HTR-8/SVneo (cell line): Measurements from ENCODE around the gene UTS2.

Experiments used
- DNase-seq: peaks from one replicate; pipeline ENCODE4 v3.0.0; 2011; ENCODE audit warnings: low spot score, mixed read lengths; ENCODE audit not compliant: insufficient read length
- FAIRE-seq: peaks from 2 replicates; lab custom pipeline; 2011; peaks lifted over from hg19 to GRCh38; lab: Jason Lieb, UNC

UTS2 gene, protein sequence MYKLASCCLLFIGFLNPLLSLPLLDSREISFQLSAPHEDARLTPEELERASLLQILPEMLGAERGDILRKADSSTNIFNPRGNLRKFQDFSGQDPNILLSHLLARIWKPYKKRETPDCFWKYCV

DNA sequence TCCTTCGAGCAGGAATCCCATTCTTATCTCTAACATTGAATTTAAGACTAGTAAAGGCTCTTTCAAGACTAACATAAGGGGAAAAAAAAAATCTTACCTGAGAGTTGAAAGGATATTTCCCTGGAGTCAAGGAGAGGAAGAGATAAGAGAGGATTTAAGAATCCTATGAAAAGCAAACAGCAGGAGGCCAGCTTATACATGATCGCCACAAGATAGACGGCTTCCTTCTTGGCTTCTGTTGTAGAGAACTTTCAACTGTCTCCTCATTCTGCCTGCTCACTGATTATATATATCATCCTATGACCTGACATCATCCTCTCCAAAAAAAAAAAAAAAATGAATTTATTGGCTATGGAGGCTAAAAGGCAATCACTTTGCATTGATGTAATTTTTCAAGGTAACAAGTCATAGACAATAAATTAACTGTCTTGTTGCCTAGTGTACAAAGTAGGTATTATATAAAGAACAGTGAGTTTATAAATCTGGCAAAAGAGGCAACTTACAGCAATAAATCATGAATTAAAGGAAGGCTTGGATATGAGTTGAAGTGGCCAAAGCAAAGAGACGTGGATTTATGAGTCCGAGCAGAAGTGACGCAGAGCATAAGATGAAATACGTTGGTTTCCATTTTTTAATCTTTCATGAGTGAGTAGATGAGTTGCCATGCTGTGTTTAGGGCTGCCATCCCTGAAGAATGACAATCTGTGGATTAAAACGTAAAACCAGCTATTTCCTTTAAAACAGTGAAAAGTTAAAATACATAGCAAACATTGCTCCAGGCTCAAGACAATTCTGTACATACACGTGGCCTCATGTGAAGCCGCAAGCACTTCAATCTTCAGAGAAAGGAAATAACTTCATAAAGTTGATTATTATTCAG, at the start of gene UTS2:
UTS2 (minus strand) TSS at position 262 of the 880 bp plus-strand sequence; CDS start at position 200, 62 bp downstream.
- no peak for DNase-seq
- no peak for FAIRE-seq

DNA sequence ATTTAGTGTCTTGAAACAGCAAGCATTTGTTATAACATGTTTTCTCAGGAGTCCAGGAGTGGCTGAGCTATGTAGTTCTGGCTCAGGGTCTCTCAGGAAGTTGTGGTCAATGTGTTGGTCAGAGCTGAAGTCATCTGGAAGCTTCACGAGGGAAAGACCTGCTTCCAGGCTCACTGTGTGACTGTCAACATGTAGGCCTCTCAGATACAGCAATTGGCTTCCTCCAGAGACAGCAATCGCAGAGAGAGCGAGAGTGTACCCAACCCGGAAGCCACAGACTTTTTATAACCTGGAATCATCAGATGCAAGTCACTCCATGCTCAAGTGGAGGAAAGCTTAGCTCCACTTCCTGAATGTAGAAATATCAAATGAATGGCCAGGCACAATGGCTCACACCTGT, 46.9 kb upstream of the UTS2 start:
- no peak for DNase-seq
- FAIRE-seq: no peak

DNA sequence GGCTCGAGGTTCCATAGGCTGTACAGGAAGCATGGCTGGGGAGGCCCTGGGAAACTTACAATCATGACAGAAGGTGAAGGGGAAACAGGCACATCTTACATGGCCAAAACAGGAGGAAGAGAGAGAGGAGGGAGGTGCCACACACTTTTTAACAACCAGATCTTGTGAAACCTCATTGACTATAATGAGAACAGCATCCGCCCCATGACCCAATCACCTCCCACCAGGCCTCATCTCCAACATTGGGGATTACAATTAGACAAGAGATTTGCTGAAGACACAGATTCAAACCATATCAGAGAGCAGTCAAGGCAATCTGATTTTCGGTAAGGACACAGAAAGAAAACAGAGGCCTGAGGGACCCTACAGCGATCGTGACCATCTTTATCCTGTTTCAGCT, 46.1 kb upstream of the UTS2 start:
- DNase-seq (no peak), FAIRE-seq (no peak)

DNA sequence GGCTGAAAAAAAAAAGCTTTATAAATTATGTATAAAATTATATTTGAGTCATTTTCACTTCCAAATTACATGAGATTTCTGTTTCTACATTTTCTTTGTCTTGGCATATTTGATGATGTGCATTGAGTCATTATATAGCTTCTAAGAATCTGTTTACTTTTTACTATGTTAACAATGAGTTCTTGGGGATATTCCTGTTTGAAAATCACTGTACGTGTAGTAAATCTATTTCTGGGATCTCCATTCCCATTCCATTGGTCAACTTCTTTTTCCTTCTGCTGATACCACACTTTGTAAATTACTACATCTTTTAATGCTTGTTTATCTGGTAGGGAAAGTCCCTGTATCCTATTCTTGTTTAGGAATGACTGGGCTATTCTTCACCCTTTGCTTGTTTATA, 44.1 kb upstream of the UTS2 start:
- no peak for FAIRE-seq
- no peak for DNase-seq

DNA sequence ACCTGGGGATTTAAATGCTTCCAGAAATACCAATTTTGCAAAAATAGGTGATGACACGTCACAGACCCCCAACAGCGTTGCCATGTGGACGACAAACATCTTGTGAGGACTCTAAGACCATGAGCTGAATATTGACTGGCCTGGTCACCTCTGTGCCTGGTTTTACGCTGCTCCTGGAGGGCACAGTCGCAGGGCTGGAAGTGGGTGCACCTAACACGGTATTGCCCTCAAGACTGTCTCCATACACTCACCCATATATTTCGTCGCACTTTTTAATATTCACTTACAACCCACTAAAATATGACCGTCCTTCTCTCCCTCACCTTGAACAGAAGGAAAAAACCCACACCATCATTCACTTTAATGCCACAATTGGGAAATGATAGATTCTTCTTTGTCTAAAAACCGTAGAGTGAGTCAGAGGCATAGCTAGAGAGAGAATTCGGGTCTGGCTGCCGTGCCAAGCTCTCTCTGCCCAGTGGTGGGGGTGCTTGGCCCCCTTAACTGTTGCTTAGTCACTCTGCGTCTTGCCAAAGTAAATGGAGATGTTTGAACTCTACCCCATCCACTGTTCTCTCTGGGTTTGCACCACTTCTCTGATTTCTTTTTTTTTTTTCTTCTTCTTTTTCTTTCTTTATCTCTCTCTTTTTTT, 40.8 kb upstream of the UTS2 start:
- no peak for FAIRE-seq

DNA sequence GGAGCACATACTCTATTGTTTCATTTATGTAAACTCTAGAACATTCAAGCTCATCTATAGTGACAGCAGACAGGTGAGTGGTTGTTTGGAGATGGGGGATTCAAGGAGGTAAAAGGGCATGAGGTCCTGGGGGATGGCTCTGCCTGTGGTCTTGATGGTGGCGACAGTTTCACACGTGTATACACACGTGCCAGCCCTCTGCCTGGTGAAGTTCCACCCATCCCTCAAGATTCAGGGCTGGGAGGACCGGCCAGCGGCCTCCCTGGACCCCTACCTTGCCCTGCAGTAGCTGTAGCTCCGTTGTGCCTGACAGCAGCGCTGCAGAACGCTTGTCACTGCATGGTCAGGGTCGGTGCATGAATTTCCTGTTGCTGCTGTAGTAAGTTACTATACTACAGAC, 38.9 kb upstream of the UTS2 start:
- no peak for FAIRE-seq
- DNase-seq: no peak

More for the DNA sequence above, 40.8 kb upstream of the UTS2 start:
- no peak for DNase-seq

DNA sequence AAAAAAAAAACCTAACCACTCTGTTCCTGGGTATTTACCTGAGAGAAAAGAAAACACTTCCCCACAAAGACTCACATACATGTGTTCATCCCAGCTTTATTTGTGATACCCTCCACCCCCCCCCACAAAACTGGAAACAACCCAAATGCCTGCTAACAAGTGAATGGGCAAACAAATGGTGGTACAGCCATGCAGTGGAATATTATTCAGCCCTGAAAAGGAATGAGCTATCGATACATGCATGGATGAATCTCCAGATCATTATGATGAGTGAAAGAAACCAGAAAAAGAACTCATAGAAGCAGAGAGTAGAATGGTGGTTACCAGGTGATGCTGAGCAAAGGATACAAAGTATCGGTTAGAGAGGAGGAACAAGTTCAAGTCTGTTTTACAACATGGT, 38.0 kb upstream of the UTS2 start:
- no peak for DNase-seq
- no peak for FAIRE-seq

DNA sequence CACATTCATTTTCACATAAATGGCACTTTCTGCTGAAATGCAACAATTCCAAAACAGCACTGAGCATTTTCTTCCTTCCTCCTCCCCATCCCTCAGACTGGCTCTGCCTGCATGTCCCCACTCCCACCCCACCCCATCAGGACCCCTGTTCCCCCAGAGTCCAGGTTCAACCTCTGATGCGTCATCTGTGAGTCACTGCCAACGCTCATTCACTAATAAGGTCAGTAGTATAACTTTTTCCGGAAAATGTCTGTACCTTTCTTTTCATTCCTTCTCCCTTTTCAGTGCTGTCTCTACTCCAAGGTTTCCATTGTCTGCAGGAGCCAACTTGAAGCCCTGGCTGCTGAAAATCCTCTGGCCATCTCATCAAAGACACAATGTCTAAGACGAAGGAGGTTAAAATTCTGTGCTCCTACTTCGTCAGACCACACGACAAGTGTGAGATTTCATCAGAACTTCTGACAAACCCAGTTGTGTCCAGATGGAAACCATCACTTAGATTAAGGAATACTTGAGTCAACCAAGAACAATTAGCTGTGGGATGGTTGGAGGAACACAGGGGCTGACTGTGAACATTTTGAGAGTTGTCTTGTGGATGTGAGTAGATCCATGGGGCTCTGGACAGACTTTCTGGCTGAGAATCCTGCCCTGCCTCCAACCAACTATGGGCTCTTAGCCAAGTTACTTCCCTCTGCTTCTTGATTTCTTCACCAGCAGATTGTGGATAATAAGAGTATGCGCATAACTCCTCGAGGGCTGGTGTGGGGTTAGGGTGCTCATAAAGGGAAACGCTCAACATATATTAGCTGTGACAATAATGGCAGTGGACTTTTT, 35.6 kb upstream of the UTS2 start:
- FAIRE-seq (no peak), DNase-seq (no peak)

DNA sequence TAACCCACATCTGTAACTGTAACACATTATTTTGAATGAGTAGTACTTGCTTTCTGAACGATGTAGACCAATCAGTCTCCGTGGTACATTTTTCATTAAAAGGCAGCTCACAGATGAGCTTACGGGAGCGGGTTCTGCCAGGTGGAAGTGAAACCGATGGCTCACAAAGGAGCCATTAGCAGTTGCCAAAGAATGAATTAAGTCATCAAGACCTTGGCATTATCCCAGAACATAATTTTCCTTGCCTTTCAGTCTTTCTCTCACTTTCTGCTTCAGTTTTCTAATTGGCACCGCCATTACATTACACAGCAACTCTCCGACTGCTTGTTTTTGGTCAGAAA, 33.5 kb upstream of the UTS2 start:
- FAIRE-seq (no peak), DNase-seq (no peak)

DNA sequence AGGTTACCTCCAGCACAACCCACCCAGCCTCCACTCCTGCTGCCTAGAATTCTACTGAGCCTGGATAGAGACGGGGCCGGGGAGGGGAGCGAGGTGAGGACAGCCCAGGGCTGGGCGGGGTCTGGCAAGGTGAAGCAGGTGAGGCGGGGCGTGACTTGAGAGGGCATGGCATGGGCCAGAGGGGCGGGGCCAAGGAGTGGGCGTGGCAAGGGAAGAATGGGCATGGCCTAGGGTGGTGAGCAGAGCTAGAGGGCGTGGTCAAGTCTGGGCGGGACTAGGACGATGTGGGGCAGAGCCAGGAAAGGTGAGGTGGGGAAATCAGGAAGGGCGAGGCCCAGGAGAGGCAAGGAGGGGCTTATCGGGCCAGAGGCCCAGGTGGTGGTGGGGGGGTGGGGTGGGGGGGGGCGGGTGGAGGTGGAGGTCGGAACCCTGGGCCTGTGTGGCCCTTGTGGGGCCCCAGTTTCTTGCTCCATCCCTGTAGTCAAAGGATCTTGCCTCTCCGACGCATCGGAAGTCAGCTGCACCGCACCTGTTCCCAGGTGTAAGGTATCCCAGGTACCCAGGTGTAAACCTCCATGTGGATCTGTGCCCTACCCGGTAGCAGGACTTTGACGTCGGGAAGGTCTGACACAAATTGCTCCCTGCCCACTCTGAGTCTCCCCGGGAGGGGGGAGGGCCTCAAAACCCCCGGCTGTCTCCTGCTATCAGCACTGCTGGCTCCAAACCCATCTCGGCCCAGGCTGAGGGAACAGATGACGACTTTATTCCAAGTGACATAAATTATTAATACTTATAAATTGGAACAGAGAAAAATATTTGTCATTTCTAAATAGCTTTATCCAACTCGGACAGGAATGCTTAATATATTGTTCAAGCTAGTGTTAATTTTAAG, 32.9 kb upstream of the UTS2 start:
- DNase-seq (no peak), FAIRE-seq (no peak)

DNA sequence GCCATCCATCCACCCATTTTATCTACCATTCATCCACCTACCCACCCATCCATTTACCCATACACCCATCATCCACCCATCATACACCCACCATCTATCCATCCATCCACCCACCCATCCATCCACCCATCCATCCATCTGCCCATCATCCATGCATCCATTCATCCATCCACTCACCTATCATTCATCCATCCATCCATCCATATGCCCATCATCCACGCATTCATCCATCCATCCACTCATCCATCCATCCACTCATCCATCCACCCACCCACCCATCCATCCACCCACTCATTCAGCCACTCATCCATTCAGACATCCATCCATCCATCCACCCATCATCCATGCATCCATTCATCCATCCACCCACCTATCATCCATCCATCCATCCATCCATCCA, 31.9 kb upstream of the UTS2 start:
- no peak for FAIRE-seq
- DNase-seq: no peak

DNA sequence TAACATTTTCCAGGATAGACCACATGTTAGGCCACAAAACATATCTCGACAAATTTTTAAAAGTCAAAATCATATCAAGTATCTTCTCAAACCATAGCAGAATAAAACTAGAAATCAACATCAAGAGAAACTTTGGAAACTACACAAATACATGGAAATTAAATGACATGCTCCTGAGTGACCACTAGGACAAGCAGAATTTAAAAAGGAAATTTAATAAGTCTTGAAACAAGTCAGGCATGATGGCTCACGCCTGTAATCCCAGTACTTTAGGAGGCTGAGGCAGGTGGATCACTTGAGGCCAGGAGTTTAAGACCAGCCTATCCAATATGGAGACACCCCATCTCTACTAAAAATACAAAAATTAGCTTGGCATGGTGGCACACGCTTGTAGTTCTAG, 26.4 kb upstream of the UTS2 start:
- no peak for DNase-seq
- no peak for FAIRE-seq

DNA sequence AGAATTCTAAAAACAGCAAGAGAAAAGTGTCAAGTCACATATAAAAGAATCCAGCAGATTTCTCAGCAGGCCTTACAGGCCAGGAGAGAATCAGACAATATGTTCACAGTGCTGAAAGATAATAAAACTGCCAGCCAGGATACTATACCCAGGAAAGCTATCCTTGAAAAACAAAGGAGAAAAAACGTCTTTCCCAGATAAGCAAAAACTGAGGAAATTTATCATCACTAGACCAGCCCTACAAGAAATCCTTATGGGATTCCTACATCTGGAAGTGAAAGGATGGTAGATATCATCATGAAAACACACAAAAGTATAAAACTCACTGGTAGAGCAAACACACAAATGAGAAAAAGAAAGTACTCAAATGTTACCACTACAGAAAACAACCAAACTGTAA, 25.2 kb upstream of the UTS2 start:
- DNase-seq (no peak), FAIRE-seq (no peak)

DNA sequence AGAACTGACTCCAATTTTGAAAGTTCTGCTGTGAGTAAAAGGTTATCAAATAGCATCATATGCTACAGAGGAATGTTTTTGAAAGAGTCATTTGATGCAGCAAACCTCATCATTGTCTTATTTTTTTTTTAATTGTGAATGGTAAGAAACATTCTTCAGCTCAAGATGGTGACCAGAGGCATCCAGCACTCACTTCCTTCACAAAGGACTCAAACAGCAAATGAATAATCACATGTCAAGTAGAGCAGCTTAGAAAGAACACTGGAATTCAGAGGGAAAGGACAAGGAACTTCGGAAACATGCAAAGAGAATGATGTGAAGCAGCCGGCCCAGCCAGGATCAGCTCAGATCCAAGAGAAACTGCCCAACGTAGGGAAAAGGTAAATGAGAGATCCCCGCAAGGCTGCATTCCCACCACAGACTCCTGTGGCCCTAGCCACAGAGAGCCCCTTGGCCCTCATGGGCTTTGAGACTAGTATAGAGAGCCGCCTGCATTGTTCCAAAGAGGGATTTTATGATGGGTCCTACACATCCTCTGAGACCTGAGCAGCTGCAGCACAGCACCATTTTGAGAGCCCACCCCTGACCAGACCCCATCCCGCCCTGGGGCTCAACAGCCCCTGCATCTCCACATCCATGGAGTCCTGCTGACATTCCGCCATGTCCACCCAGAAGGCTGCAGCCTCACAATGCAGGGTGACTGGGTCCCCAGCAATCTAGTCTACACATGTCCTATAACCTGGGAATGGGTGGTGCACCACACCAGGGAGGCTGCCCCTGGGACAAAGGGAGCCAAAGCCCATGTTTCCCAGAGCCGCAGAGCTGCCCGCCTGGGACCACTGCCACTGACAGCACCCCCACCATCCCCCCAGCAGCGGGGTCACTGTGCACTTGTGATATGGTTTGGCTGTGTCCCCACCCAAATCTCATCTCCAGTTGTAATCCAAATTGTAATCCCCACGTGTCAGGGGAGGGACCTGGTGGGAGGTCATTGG, 21.2 kb upstream of the UTS2 start:
- no peak for FAIRE-seq
- no peak for DNase-seq

DNA sequence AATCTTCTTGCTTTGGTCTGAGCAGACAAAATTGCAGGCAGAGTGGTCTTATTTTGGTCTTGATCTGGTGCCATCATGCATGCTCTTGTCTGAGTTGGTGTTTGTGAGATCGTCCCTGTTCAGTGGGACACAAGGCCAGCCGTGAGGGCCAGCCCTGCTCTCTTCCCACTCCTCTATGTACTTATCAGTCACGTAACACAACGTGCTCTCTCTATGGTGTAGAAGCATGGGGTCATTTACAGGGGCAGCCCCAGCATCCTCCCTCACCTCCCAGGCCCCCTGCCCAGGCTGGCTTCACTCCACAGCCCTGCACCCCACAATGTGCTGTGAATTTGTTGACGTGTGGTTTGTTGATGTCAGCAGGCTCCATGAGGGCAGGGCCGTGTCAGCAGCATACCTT, 18.3 kb upstream of the UTS2 start:
- FAIRE-seq (no peak), DNase-seq (no peak)

DNA sequence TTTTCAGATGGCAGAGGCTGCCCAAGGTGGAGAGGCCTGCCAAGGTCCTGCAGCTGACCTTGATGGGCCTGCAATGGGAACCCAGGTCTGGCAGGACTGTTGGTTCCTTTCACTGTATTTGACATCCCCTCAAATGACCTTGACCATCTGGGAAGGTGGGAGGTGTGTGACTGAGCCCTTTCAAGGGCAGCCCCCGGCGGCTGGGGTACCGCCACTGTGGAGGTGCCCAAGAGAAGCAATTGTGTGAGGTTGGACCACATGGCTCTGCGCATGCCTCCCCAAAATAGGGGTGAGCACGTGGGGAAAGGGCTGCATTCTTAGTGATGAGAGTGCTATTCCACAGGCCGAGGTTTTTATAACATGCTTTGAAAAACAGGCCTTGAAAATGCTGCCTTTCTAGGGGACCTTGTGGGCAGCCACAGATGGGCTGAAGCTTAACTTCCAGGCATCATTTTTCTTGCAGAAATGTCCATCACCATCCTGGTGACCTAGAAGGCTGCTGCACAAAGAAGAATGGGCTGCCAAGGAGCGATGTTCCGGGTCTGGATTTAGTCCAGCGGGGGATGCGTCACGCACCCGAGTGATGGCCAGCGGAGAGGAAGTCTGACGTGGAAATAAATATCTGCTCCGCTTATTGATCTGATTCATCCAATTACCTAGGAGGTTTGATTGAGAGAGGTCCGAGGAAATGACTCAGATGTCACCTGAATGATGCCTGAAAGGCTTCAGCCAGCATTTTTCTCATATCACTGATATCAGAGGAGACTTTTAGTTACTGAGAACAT, 16.5 kb upstream of the UTS2 start:
- no peak for FAIRE-seq

DNA sequence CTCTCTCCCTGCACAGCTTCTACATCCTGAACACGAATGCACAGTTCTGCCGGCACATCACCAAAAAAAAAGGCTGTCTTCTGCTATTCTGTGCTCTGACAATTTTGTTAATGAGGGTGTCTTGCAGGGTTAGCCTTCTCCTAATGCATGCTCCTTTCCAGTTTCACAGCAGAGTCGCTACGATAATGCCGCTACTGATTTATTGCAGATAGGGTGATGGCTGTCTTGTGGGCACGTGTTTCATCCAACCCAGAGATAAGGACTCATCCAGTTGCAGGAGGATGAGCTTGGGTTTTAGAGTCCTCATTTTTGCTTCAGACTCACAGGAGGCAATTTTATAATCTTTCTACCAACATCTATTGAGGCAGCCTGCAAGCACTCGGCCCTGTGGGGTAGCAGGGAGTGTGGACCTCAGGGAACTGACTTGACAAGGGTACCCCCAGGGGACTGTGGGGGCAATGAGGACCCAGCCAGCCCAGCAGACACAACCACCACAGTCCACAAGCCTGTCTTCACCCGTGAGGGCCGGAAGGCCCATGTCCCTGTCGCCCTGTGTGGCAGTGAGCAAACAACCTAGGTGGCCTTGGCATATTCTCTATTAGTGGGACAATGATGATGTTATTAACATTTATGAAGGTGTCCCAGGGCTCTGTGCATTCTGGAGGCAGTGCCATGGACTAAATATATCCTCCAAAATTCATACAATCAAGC, 15.4 kb upstream of the UTS2 start:
- FAIRE-seq (no peak), DNase-seq (no peak)

More for the DNA sequence above, 16.5 kb upstream of the UTS2 start:
- no peak for DNase-seq
